HepG2 (cell line): Measurements from ENCODE around the gene CDK6.

Experiments
- AKAP8 ChIP-seq: sonication (generic); formaldehyde crosslinking; IDR thresholded peaks from 2 replicates; pipeline ENCODE4 v1.5.1; 2020; ENCODE audit warnings: mild to moderate bottlenecking, missing genetic modification reagents
- BHLHE40 ChIP-seq: IDR thresholded peaks from 2 replicates; pipeline ENCODE4 v1.6.1; 2011; ENCODE audit warnings: low read length, improper control_type of control experiment
- CHD4 ChIP-seq: fragments of 200-600 bp; sonication (generic); IDR thresholded peaks from 2 replicates; pipeline ENCODE4 v1.7.0; 2017; ENCODE audit warnings: mild to moderate bottlenecking, low read length, borderline replicate concordance
- CTCF ChIP-seq: sonication (generic); formaldehyde crosslinking; IDR thresholded peaks from 2 replicates; pipeline ENCODE4 v1.5.0; 2020; ENCODE audit warnings: mild to moderate bottlenecking, missing genetic modification reagents, moderate library complexity
- EZH2 ChIP-seq: conservative IDR thresholded peaks from 2 replicates; pipeline ENCODE4 v1.6.1; 2012; ENCODE audit warnings: mild to moderate bottlenecking, low read depth, low read length, moderate library complexity
- KDM5B ChIP-seq: sonication (generic); formaldehyde crosslinking; IDR thresholded peaks from 2 replicates; pipeline ENCODE4 v1.4.0; 2020; ENCODE audit warnings: missing genetic modification reagents, mild to moderate bottlenecking, borderline replicate concordance
- MEIS1 ChIP-seq: sonication (generic); formaldehyde crosslinking; IDR thresholded peaks from 2 replicates; pipeline ENCODE4 v1.9.0; 2021; ENCODE audit warnings: mild to moderate bottlenecking, missing genetic modification reagents, moderate library complexity, borderline replicate concordance
- MXI1 ChIP-seq: IDR thresholded peaks from 3 replicates; pipeline ENCODE4 v1.6.1; 2012; ENCODE audit warnings: low read depth, low read length, inconsistent platforms, borderline replicate concordance
- RERE ChIP-seq: IDR thresholded peaks from 2 replicates; pipeline ENCODE4 v1.6.1; 2016; ENCODE audit warnings: low read depth, missing genetic modification reagents, missing compliant biosample characterization
- TCF12 ChIP-seq, 2 experiments: fragments of 450-650 bp in 1 of 2; sonication (generic) in 1 of 2; formaldehyde crosslinking in 1 of 2; IDR thresholded peaks; 2 replicates each; pipeline versions ENCODE4 v1.6.1 to v1.8.0; 2017 to 2022; ENCODE audit warnings: antibody characterized with exemption in 1 of 2, mild to moderate bottlenecking in 1 of 2, missing genetic modification reagents in 1 of 2, moderate library complexity in 1 of 2
- ZBTB26 ChIP-seq: IDR thresholded peaks from 2 replicates; pipeline ENCODE4 v1.6.1; 2016; ENCODE audit warnings: missing compliant biosample characterization, missing genetic modification reagents, borderline replicate concordance
- ZNF253 ChIP-seq: sonication (generic); formaldehyde crosslinking; IDR thresholded peaks from 2 replicates; pipeline ENCODE4 v1.8.0; 2022; ENCODE audit warnings: mild to moderate bottlenecking, missing genetic modification reagents, borderline replicate concordance
- ZNF354B ChIP-seq: sonication (generic); formaldehyde crosslinking; IDR thresholded peaks from 2 replicates; pipeline ENCODE4 v1.8.0; 2022; ENCODE audit warnings: mild to moderate bottlenecking, missing genetic modification reagents

- TF ChIP-seq AKAP8 (CRISPR knock-in tag): no peak
- TF ChIP-seq CHD4: no peak
- no peak for TF ChIP-seq ZNF253 (CRISPR knock-in tag)
- TF ChIP-seq MEIS1 (CRISPR knock-in tag): no peak
- no peak for TF ChIP-seq BHLHE40
- no peak for TF ChIP-seq CTCF (CRISPR knock-in tag)
- no peak for TF ChIP-seq MXI1
- no peak for TF ChIP-seq TCF12 (IDR thresholded peaks at IDR 0.05)
- no peak for TF ChIP-seq TCF12 (CRISPR knock-in tag; IDR thresholded peaks at IDR 0.05)
- no peak for TF ChIP-seq KDM5B (CRISPR knock-in tag)
- TF ChIP-seq ZNF354B (CRISPR knock-in tag): no peak
- no peak for TF ChIP-seq RERE (CRISPR knock-in tag)
- no peak for TF ChIP-seq ZBTB26 (CRISPR knock-in tag)
- TF ChIP-seq EZH2: no peak
Measured at GRCh38 chr7:92761391-92762097, 74.8 kb downstream of the CDK6 start.
